BLaER1 (cell line): Measurements from ENCODE around the gene B4GALT6.

Source experiments
- H3K27ac ChIP-seq: shearing (Covaris generic); formaldehyde crosslinking; 2 replicates; pipeline ENCODE4 v1.8.1; 2022
- H3K27me3 ChIP-seq: shearing (Covaris generic); formaldehyde crosslinking; 2 replicates; pipeline ENCODE4 v1.8.1; 2022
- H3K36me3 ChIP-seq: shearing (Covaris generic); formaldehyde crosslinking; 2 replicates; pipeline ENCODE4 v1.8.1; 2022
- H3K4me1 ChIP-seq: shearing (Covaris generic); formaldehyde crosslinking; 2 replicates; pipeline ENCODE4 v1.8.1; 2022
- H3K4me2 ChIP-seq: shearing (Covaris generic); formaldehyde crosslinking; 2 replicates; pipeline ENCODE4 v1.8.1; 2022
- H3K4me3 ChIP-seq: shearing (Covaris generic); formaldehyde crosslinking; 2 replicates; pipeline ENCODE4 v1.8.1; 2022
- H3K9ac ChIP-seq: shearing (Covaris generic); formaldehyde crosslinking; 2 replicates; pipeline ENCODE4 v1.8.1; 2022
- H3K9me3 ChIP-seq: shearing (Covaris generic); formaldehyde crosslinking; 2 replicates; pipeline ENCODE4 v1.8.1; 2022
- H4K20me1 ChIP-seq: shearing (Covaris generic); formaldehyde crosslinking; 2 replicates; pipeline ENCODE4 v1.8.1; 2022
- Cebpa-rat ChIP-seq: shearing (Covaris generic); IDR thresholded peaks from 2 replicates; pipeline ENCODE4 v1.8.1; 2022

Gene B4GALT6

GRCh38 chr18:31694297-31694696 is 9.9 kb upstream of the B4GALT6 start:
- TF ChIP-seq Cebpa-rat, result no peak
- Histone ChIP-seq H3K36me3 (no peaks in the 10 kb centered on the region), H4K20me1 (no peaks in the 10 kb centered on the region), H3K4me2 (no peak overlapping the region), H3K4me3 (no peak overlapping the region), H3K9me3 (no peaks in the 10 kb centered on the region), H3K27ac (no peak overlapping the region), H3K9ac (no peak overlapping the region), H3K27me3 (no peaks in the 10 kb centered on the region), H3K4me1 (no peaks in the 10 kb centered on the region)

GRCh38 chr18:31688606-31689005 is 4.2 kb upstream of the B4GALT6 start:
- H3K4me3 ChIP-seq, result no peak overlapping the region
- no peaks in the 10 kb centered on the region for H3K36me3 ChIP-seq
- TF ChIP-seq Cebpa-rat, result no peak
- H4K20me1 ChIP-seq, result no peaks in the 10 kb centered on the region
- H3K27ac ChIP-seq, result no peak overlapping the region
- H3K9ac ChIP-seq, result no peak overlapping the region
- no peak overlapping the region for H3K4me2 ChIP-seq
- H3K4me1 ChIP-seq, result peaks cover 18% of the 10 kb centered on the region
- H3K9me3 ChIP-seq, result no peaks in the 10 kb centered on the region
- no peaks in the 10 kb centered on the region; the same call in 1 of the 2 replicates for H3K27me3 ChIP-seq

DNA sequence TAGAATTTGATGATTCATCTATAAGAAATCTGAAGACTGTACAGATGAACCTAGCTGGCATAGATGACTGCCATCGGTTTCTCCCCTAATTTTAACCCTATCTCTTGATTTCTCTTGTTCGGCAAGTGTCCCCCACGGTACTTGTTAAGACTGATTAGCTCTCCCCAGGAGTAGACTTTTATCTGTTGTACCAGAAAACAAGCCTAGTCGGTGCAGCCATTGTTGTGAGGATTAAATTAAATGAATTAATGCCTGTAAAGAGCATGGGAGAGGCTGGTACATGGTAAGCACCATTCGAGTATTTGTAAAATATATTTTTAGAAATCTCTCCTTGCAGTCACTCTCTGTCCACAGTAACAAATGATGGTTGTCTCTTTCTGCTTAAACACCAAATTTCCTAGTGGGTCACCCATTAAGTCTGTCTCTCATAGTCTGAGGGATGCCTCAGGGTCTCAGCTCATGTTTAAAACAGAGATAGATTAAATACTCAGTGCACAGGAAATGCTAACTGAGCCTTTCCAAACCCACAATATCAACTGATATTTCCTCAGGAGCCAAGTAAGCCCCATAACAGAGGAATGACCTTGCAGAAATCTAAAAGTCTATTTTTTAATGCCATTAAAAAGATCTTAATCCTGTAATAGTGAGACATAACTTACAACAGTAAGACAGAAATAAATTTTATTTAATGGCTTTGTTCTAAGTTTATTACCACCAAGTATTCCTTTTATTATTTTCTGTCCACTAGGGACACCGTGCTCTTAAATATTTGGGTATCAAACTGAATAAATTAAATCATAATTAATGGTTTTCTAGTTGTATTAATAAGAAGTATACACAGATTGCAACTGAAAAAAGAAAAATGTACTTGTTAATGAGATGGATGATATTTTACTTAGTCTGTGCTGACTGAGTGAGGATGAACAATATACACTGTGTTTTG is 2.9 kb upstream of the B4GALT6 start:
- no peak overlapping the region for H3K4me3 ChIP-seq
- no peaks in the 10 kb centered on the region for H3K36me3 ChIP-seq
- no peaks in the 10 kb centered on the region for H4K20me1 ChIP-seq
- TF ChIP-seq Cebpa-rat, result no peak
- peaks cover 22% of the 10 kb centered on the region for H3K4me1 ChIP-seq
- H3K4me2 ChIP-seq, result peak overlapping the region; percentile 17
- H3K27ac ChIP-seq, result no peak overlapping the region
- H3K27me3 ChIP-seq, result no peaks in the 10 kb centered on the region; the same call in 1 of the 2 replicates
- H3K9me3 ChIP-seq, result no peaks in the 10 kb centered on the region
- no peak overlapping the region for H3K9ac ChIP-seq

- H3K4me3 ChIP-seq, result no peak overlapping the region
- no peaks in the 10 kb centered on the region for H3K9me3 ChIP-seq
- no peaks in the 10 kb centered on the region for H4K20me1 ChIP-seq
- no peaks in the 10 kb centered on the region; the same call in 1 of the 2 replicates for H3K27me3 ChIP-seq
- peak overlapping the region; percentile 83; the same call in 1 of the 2 replicates for H3K4me2 ChIP-seq
- peaks cover 22% of the 10 kb centered on the region for H3K4me1 ChIP-seq
- no peaks in the 10 kb centered on the region for H3K36me3 ChIP-seq
- no peak overlapping the region for H3K27ac ChIP-seq
- TF ChIP-seq Cebpa-rat, result no peak
- no peak overlapping the region for H3K9ac ChIP-seq
Measured at GRCh38 chr18:31686572-31686971, 2.2 kb upstream of the B4GALT6 start.

GRCh38 chr18:31685097-31686082 is 1.0 kb upstream of the B4GALT6 start:
- Histone ChIP-seq H3K27me3 (no peaks in the 10 kb centered on the region; the same call in 1 of the 2 replicates), H3K36me3 (no peaks in the 10 kb centered on the region), H4K20me1 (peaks cover 5% of the 10 kb centered on the region; the same call in 1 of the 2 replicates), H3K9ac (peak overlapping the region; percentile 85), H3K4me3 (peak overlapping the region; percentile 85), H3K4me1 (peaks cover 22% of the 10 kb centered on the region), H3K27ac (peak overlapping the region; percentile 86), H3K4me2 (peak overlapping the region; percentile 83), H3K9me3 (no peaks in the 10 kb centered on the region)
- TF ChIP-seq Cebpa-rat, result no peak

- Histone ChIP-seq H3K9me3 (no peaks in the 10 kb centered on the region), H3K9ac (peak overlapping the region; percentile 85), H3K36me3 (no peaks in the 10 kb centered on the region), H3K4me1 (peaks cover 22% of the 10 kb centered on the region), H4K20me1 (peaks cover 10% of the 10 kb centered on the region; the same call in 1 of the 2 replicates), H3K4me2 (peak overlapping the region; percentile 83), H3K4me3 (peak overlapping the region; percentile 85), H3K27ac (no peak overlapping the region), H3K27me3 (no peaks in the 10 kb centered on the region; the same call in 1 of the 2 replicates)
- no peak for TF ChIP-seq Cebpa-rat
Measured at GRCh38 chr18:31683968-31684278, 458 bp downstream of the B4GALT6 start.

GRCh38 chr18:31683106-31683505 is 1.3 kb downstream of the B4GALT6 start:
- Histone ChIP-seq H3K4me2 (peak overlapping the region; percentile 83), H4K20me1 (peaks cover 10% of the 10 kb centered on the region; the same call in 1 of the 2 replicates), H3K27ac (no peak overlapping the region), H3K4me1 (peaks cover 22% of the 10 kb centered on the region), H3K9ac (no peak overlapping the region), H3K27me3 (no peaks in the 10 kb centered on the region; the same call in 1 of the 2 replicates), H3K36me3 (no peaks in the 10 kb centered on the region), H3K9me3 (no peaks in the 10 kb centered on the region), H3K4me3 (no peak overlapping the region)
- TF ChIP-seq Cebpa-rat, result no peak

DNA sequence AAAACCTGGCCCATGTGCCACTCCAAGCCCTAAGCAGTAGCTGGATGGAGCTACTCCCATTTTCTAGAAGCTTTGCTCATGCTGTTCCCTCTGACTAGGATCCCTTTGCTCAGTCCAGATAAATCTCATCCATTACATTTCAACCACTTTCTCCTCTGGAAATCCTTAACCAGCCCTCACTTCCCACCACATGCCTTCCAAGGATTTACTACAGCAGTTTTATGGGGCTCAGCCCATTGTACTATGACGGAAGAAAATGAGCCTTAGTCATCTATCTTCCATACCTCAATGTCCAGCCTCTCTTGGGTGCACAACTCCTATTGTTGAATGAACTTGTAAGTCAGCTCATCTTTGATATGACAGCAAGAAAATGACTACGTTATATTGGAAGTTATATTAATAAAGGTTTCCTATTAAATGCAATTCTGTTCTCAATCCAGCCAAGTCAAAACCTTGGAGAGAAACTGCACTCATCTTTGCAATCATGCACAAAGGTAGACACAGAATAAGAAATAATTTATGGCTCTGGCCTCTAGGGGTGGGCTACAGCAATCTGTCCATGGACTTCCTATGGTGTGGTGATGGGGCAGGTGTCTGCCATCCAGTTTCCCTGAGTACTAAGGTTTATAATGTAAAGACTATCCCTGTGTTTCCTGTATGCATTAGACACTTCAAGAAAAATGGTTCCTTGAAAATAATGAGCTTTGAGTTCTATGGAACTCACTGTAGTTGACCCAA is 3.4 kb downstream of the B4GALT6 start:
- TF ChIP-seq Cebpa-rat, result no peak
- Histone ChIP-seq H3K4me1 (peaks cover 11% of the 10 kb centered on the region), H3K4me2 (no peak overlapping the region), H4K20me1 (peaks cover 10% of the 10 kb centered on the region; the same call in 1 of the 2 replicates), H3K9ac (no peak overlapping the region), H3K9me3 (no peaks in the 10 kb centered on the region), H3K27ac (no peak overlapping the region), H3K4me3 (no peak overlapping the region), H3K27me3 (no peaks in the 10 kb centered on the region; the same call in 1 of the 2 replicates), H3K36me3 (no peaks in the 10 kb centered on the region)

DNA sequence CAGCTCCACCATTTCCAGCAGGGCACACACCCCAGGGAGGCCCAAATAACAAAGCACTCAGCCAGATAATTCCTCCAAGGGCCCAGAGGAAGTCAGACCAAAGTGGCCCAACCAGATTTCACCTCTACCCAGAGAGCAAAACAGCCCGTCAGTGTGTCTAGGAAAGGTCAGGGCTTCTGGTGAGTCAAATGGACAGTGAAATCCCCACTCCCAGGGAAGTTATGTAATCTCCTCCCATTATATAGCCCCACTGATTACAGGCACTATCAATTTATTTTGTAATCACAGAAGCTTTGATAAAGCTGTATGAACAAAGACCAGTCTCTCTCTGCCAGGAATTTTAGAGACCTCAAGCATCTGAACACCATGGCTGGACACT is 4.0 kb downstream of the B4GALT6 start:
- Histone ChIP-seq H3K9ac (no peak overlapping the region), H3K4me1 (peaks cover 7% of the 10 kb centered on the region), H3K9me3 (no peaks in the 10 kb centered on the region), H3K36me3 (no peaks in the 10 kb centered on the region), H3K4me2 (no peak overlapping the region), H3K27ac (no peak overlapping the region), H4K20me1 (peaks cover 10% of the 10 kb centered on the region; the same call in 1 of the 2 replicates), H3K4me3 (no peak overlapping the region), H3K27me3 (no peaks in the 10 kb centered on the region; the same call in 1 of the 2 replicates)
- no peak for TF ChIP-seq Cebpa-rat
